ENCODE data around the gene CRYGN. TPM values are rescaled to one million over a fixed set of nuclear protein-coding genes. Genes with fewer than 3 reads are reported as not detected.

The CRYGN gene
- total and polyA plus RNA-seq, 2 experiments from 2014 or later, result 0.59 to 1.5 TPM

DNA sequence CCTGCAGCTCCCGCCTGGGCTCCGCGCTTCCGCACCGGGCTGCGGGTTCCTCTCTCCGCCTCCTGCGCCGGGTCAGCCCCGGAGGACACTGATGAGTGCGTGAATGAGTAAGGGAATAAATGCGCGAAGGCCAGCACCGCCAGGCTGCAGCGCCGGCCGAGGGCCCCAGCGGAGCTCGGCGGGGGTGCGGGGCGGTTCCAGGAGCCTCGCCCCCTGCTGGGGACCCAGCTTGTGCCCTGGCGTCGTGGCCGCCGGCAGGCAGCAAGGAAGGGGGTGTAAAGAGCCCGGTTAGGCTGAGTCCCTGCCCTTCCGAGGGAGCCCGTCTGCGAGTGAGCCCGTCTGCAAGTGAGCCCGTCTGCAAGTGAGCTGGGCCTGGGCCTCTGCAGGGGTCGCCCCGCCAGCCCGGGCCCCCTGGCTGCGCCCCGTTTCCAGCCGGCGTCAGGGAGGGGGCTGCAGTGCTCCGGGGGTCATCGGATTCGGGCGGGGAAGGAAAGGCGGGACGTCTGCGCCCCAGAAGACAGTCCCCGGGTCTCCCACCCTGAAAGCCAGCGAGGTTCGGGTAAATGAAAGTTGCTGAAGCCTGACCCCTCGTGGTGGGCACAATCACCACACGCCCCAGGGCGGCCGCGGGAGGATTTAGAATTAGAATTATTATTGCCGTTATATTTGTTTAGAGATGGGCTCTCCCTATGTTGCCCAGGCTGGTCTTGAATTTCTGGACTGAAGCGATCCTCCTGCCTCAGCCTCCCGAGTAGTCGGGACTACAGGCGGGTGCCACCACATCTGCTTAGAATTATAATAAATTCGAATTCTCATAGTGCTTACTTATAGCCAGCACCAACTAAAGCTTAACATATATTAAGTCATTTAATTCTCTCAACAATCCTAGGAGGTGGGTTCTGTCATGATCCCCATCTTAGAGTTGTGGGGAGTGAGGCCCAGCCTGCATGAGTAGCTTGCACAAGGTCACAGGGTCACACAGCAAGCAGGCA, 8.6 kb upstream of the CRYGN start:
- no peaks in the 10 kb centered on the region for H4K20me1 ChIP-seq (replicated peaks; ENCODE audit: insufficient read depth)
- H2AFZ ChIP-seq, result peak overlapping the region; percentile 93; the same call in 1 of the 2 replicates
- no peaks in the 10 kb centered on the region for H3K36me3 ChIP-seq (ENCODE audit: insufficient read depth)

DNA sequence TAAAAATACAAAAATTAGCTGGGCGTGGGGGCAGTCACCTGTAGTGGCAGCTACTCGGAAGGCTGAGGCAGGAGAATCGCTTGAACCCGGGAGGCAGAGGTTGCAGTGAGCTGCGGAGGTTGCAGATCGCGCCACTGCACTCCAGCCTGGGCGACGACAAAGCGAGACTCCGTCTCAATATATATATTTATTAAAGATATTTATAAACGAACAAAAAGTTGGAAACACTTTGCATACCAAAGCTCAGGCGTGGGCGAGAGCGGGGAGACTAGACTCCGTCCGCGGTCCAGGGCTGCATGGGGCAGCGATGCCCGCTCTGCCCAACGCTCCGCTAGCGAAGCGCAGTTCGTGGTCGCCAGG, 7.9 kb upstream of the CRYGN start:
- peak overlapping the region; percentile 71 for H3K4me3 ChIP-seq
- TF ChIP-seq, protein P1, sequence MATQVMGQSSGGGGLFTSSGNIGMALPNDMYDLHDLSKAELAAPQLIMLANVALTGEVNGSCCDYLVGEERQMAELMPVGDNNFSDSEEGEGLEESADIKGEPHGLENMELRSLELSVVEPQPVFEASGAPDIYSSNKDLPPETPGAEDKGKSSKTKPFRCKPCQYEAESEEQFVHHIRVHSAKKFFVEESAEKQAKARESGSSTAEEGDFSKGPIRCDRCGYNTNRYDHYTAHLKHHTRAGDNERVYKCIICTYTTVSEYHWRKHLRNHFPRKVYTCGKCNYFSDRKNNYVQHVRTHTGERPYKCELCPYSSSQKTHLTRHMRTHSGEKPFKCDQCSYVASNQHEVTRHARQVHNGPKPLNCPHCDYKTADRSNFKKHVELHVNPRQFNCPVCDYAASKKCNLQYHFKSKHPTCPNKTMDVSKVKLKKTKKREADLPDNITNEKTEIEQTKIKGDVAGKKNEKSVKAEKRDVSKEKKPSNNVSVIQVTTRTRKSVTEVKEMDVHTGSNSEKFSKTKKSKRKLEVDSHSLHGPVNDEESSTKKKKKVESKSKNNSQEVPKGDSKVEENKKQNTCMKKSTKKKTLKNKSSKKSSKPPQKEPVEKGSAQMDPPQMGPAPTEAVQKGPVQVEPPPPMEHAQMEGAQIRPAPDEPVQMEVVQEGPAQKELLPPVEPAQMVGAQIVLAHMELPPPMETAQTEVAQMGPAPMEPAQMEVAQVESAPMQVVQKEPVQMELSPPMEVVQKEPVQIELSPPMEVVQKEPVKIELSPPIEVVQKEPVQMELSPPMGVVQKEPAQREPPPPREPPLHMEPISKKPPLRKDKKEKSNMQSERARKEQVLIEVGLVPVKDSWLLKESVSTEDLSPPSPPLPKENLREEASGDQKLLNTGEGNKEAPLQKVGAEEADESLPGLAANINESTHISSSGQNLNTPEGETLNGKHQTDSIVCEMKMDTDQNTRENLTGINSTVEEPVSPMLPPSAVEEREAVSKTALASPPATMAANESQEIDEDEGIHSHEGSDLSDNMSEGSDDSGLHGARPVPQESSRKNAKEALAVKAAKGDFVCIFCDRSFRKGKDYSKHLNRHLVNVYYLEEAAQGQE (IDR thresholded peaks at IDR 0.05; ENCODE audit: unreplicated experiment), result no peak
- TF ChIP-seq, protein P2, sequence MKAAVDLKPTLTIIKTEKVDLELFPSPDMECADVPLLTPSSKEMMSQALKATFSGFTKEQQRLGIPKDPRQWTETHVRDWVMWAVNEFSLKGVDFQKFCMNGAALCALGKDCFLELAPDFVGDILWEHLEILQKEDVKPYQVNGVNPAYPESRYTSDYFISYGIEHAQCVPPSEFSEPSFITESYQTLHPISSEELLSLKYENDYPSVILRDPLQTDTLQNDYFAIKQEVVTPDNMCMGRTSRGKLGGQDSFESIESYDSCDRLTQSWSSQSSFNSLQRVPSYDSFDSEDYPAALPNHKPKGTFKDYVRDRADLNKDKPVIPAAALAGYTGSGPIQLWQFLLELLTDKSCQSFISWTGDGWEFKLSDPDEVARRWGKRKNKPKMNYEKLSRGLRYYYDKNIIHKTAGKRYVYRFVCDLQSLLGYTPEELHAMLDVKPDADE (IDR thresholded peaks at IDR 0.05), result no peak
- no peak for TF ChIP-seq ZNF331 (CRISPR knock-in tag; IDR thresholded peaks at IDR 0.05; ENCODE audit: low read depth)
- TF ChIP-seq ZNF114 (CRISPR knock-in tag; IDR thresholded peaks at IDR 0.05), result no peak
- TF ChIP-seq POLR2AphosphoS5 (IDR thresholded peaks at IDR 0.05; ENCODE audit: low read depth), result no peak
- TF ChIP-seq CREB1 (CRISPR knock-in tag; IDR thresholded peaks at IDR 0.05; ENCODE audit: low read depth), result no peak
- TF ChIP-seq NANOG (IDR thresholded peaks at IDR 0.05; ENCODE audit: borderline replicate concordance), result no peak
- no peak for TF ChIP-seq STAT1 (IDR thresholded peaks at IDR 0.05; ENCODE audit: unreplicated experiment)
- no peak for TF ChIP-seq EZH2phosphoT487 (IDR thresholded peaks at IDR 0.05; ENCODE audit: unreplicated experiment)

More for the DNA sequence above, 8.6 kb upstream of the CRYGN start:
- TF ChIP-seq, protein P3, sequence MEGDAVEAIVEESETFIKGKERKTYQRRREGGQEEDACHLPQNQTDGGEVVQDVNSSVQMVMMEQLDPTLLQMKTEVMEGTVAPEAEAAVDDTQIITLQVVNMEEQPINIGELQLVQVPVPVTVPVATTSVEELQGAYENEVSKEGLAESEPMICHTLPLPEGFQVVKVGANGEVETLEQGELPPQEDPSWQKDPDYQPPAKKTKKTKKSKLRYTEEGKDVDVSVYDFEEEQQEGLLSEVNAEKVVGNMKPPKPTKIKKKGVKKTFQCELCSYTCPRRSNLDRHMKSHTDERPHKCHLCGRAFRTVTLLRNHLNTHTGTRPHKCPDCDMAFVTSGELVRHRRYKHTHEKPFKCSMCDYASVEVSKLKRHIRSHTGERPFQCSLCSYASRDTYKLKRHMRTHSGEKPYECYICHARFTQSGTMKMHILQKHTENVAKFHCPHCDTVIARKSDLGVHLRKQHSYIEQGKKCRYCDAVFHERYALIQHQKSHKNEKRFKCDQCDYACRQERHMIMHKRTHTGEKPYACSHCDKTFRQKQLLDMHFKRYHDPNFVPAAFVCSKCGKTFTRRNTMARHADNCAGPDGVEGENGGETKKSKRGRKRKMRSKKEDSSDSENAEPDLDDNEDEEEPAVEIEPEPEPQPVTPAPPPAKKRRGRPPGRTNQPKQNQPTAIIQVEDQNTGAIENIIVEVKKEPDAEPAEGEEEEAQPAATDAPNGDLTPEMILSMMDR (conservative IDR thresholded peaks at IDR 0.05; ENCODE audit: low read depth in 2 of 2), result peak; percentile 85 to 87
- TF ChIP-seq EZH2phosphoT487 (IDR thresholded peaks at IDR 0.05; ENCODE audit: unreplicated experiment), result no peak
- Histone ChIP-seq H3K27ac (ENCODE audit: low read depth) (no peak overlapping the region), H3F3A (replicated peaks; ENCODE audit: low read depth) (0 out of 2 replicates have a peak, but pooled peaks cover 4% of the 10 kb centered on the region), H3K4me3 (peak overlapping the region; percentile 71), H3K4me2 (peak overlapping the region; percentile 91), H3K27me3 (ENCODE audit: insufficient read depth) (peaks cover 12% of the 10 kb centered on the region), H3K9me2 (ENCODE audit: insufficient read depth) (no peaks in the 10 kb centered on the region), H3K79me2 (replicated peaks; ENCODE audit: insufficient read depth) (no peaks in the 10 kb centered on the region), H3K4me1 (ENCODE audit: insufficient read depth) (peaks cover 9% of the 10 kb centered on the region)
- Mint-ChIP-seq H3K27me3 (ENCODE audit: insufficient read depth, low read depth, poor library complexity) (peaks cover 11% of the 10 kb centered on the region), H3K4me3 (peak overlapping the region; percentile 61), H3K9me3 (no peaks in the 10 kb centered on the region), H3K27ac (no peak overlapping the region), H3K36me3 (ENCODE audit: low read depth) (no peaks in the 10 kb centered on the region; the same call in 2 of the 3 replicates), H3K4me1 (peaks cover 18% of the 10 kb centered on the region)
- DNase-seq (ENCODE audit: low spot score), result peak; percentile 88
- ATAC-seq, result peak; percentile 84

More for the DNA sequence above, 7.9 kb upstream of the CRYGN start:
- no peak for DNase-seq (ENCODE audit: low spot score)
- Histone ChIP-seq H4K20me1 (replicated peaks; ENCODE audit: insufficient read depth) (no peaks in the 10 kb centered on the region), H3K4me2 (peak overlapping the region; percentile 91), H3K79me2 (replicated peaks; ENCODE audit: insufficient read depth) (no peaks in the 10 kb centered on the region), H3K27me3 (ENCODE audit: insufficient read depth) (peaks cover 12% of the 10 kb centered on the region), H3K36me3 (ENCODE audit: insufficient read depth) (no peaks in the 10 kb centered on the region), H3K9me2 (ENCODE audit: insufficient read depth) (no peaks in the 10 kb centered on the region), H3F3A (replicated peaks; ENCODE audit: low read depth) (0 out of 2 replicates have a peak, but pooled peaks cover 4% of the 10 kb centered on the region), H3K4me1 (ENCODE audit: insufficient read depth) (peaks cover 3% of the 10 kb centered on the region), H2AFZ (peak overlapping the region; percentile 93; the same call in 1 of the 2 replicates), H3K27ac (ENCODE audit: low read depth) (no peak overlapping the region)
- peaks cover 11% of the 10 kb centered on the region for H3K4me1 Mint-ChIP-seq
- no peaks in the 10 kb centered on the region for H3K9me3 Mint-ChIP-seq
- no peak for ATAC-seq
- H3K4me3 Mint-ChIP-seq, result peak overlapping the region; percentile 55
- peaks cover 11% of the 10 kb centered on the region for H3K27me3 Mint-ChIP-seq (ENCODE audit: insufficient read depth, low read depth, poor library complexity)
- no peak overlapping the region for H3K27ac Mint-ChIP-seq
- H3K36me3 Mint-ChIP-seq (ENCODE audit: low read depth), result no peaks in the 10 kb centered on the region; the same call in 2 of the 3 replicates

Data from GM23338 (cell line).